ENCODE data around the gene CTSF. TPM values are rescaled to one million over a fixed set of nuclear protein-coding genes. Genes with fewer than 3 reads are reported as not detected.
"Not testable (repeated sequence)": the region's sequence is repeated elsewhere in the genome, so short reads cannot be mapped to it uniquely, and the experiment has no call there.

CTSF gene
- total RNA-seq, 2 experiments from 2014 or later, result 3.2 to 3.3 TPM

- ChIA-PET POLR2A (interaction anchor here (0.6 to 1.7 kb wide), 6 partner anchors 23 to 512 kb away, joined by 3 to 7 read pairs (median 5); partner anchors contain the start of genes RBM4 and RBM4B), CTCF (interaction anchor here (0.7 to 5.1 kb wide), 5 partner anchors 11 to 153 kb away, joined by 3 to 31 read pairs (median 4); partner anchors contain the start of gene RBM4B)
Measured at GRCh38 chr11:66592457-66593302, 24.3 kb upstream of the CTSF start, which contains the start of the genes CCDC87 and CCS. CCDC87 (minus strand) TSS chr11:66593063; CDS start chr11:66593015, 48 bp downstream. CCS (plus strand) TSS chr11:66593185; CDS start chr11:66593262, 77 bp downstream.

GRCh38 chr11:66591175-66591574 lies 22.8 kb upstream of the CTSF start:
- CTCF ChIA-PET, result interaction anchor here (1.0 to 5.1 kb wide), 2 partner anchors 12 to 87 kb away, joined by 4 to 31 read pairs; partner anchors contain the start of gene RBM4B

GRCh38 chr11:66589996-66590675 lies 21.7 kb upstream of the CTSF start:
- CTCF ChIA-PET, result interaction anchor here (1.0 to 5.1 kb wide), 2 partner anchors 11 to 88 kb away, joined by 4 to 31 read pairs; partner anchors contain the start of gene RBM4B

More at GRCh38 chr11:66591175-66591574, 22.8 kb upstream of the CTSF start:
- POLR2A ChIA-PET, result interaction anchor here (1.7 kb wide), 1 partner anchor 26 kb away, joined by 5 read pairs; no protein-coding TSS in a partner anchor

GRCh38 chr11:66589315-66589714 lies 20.9 kb upstream of the CTSF start:
- CTCF ChIA-PET, result not testable (repeated sequence)
- POLR2A ChIA-PET, result interaction anchor here (0.6 kb wide), 1 partner anchor 23 kb away, joined by 5 read pairs; no protein-coding TSS in a partner anchor

More at GRCh38 chr11:66589996-66590675, 21.7 kb upstream of the CTSF start:
- POLR2A ChIA-PET, result interaction anchor here (0.6 kb wide), 1 partner anchor 22 kb away, joined by 5 read pairs; no protein-coding TSS in a partner anchor

- ChIA-PET CTCF (interaction anchor here (1.2 kb wide), 1 partner anchor 93 kb away, joined by 4 read pairs; no protein-coding TSS in a partner anchor), POLR2A (no interaction called here)
Measured at GRCh38 chr11:66586136-66586535, 17.7 kb upstream of the CTSF start.

- POLR2A ChIA-PET, result not testable (repeated sequence)
- CTCF ChIA-PET, result interaction anchor here (1.2 kb wide), 1 partner anchor 93 kb away, joined by 4 read pairs; no protein-coding TSS in a partner anchor
Measured at GRCh38 chr11:66585447-66585846, 17.0 kb upstream of the CTSF start.

GRCh38 chr11:66582565-66583147 lies 14.2 kb upstream of the CTSF start:
- POLR2A ChIA-PET, CTCF ChIA-PET: not testable (repeated sequence)

GRCh38 chr11:66581261-66581660 lies 12.9 kb upstream of the CTSF start:
- ChIA-PET POLR2A (no interaction called here), CTCF (interaction anchor here (0.9 to 2.6 kb wide), 3 partner anchors 11 to 97 kb away, joined by 3 to 17 read pairs (median 9); partner anchors contain the start of genes CCDC87 and RBM4B)

GRCh38 chr11:66580803-66581202 lies 12.4 kb upstream of the CTSF start:
- CTCF ChIA-PET, result interaction anchor here (0.9 to 2.6 kb wide), 3 partner anchors 11 to 97 kb away, joined by 3 to 17 read pairs (median 9); partner anchors contain the start of genes CCDC87 and RBM4B
- POLR2A ChIA-PET, result no interaction called here

- POLR2A ChIA-PET, result interaction anchor here (0.7 kb wide), 1 partner anchor 227 kb away, joined by 3 read pairs; no protein-coding TSS in a partner anchor
- CTCF ChIA-PET, result interaction anchor here (0.7 to 2.6 kb wide), 8 partner anchors 9 to 113 kb away, joined by 3 to 22 read pairs (median 4); partner anchors contain the start of genes PELI3, RBM4 and RBM4B
Measured at GRCh38 chr11:66579017-66579606, 10.7 kb upstream of the CTSF start.

- CTCF ChIA-PET, result interaction anchor here (0.6 to 2.2 kb wide), 2 partner anchors 9 to 364 kb away, joined by 3 to 9 read pairs; no protein-coding TSS in a partner anchor
- POLR2A ChIA-PET, result no interaction called here
Measured at GRCh38 chr11:66570850-66571180, 2.4 kb upstream of the CTSF start.

GRCh38 chr11:66570079-66570849 lies 1.9 kb upstream of the CTSF start:
- ChIA-PET CTCF (interaction anchor here (0.7 to 2.4 kb wide), 3 partner anchors 10 to 161 kb away, joined by 3 to 10 read pairs (median 9); partner anchors contain the start of gene RBM4B), POLR2A (interaction anchor here (0.7 to 1.8 kb wide), 2 partner anchors 24 to 93 kb away, joined by 5 to 9 read pairs; partner anchors contain the start of genes ACTN3 and ZDHHC24)

- CTCF ChIA-PET, result interaction anchor here (0.5 to 2.4 kb wide), 4 partner anchors 11 to 905 kb away, joined by 3 to 10 read pairs (median 9); partner anchors contain the start of genes ACTN3, RBM4B and ZDHHC24
- POLR2A ChIA-PET, result interaction anchor here (0.5 to 1.8 kb wide), 2 partner anchors 23 to 112 kb away, joined by 4 to 5 read pairs; partner anchors contain the start of genes ACTN3 and ZDHHC24
Measured at GRCh38 chr11:66569076-66569475, 670 bp upstream of the CTSF start.

- ChIA-PET POLR2A (no interaction called here), CTCF (interaction anchor here (0.5 to 2.4 kb wide), 3 partner anchors 22 to 345 kb away, joined by 4 to 10 read pairs (median 9); partner anchors contain the start of genes ACTN3, RBM4B and ZDHHC24)
Measured at GRCh38 chr11:66567787-66568123, 651 bp downstream of the CTSF start.

GRCh38 chr11:66566221-66566620 lies 2.2 kb downstream of the CTSF start:
- POLR2A ChIA-PET, result no interaction called here
- CTCF ChIA-PET, result no interaction called here

- ChIA-PET CTCF (no interaction called here), POLR2A (no interaction called here)
Measured at GRCh38 chr11:66564984-66565383, 3.4 kb downstream of the CTSF start.

- ChIA-PET POLR2A (no interaction called here), CTCF (no interaction called here)
Measured at GRCh38 chr11:66564538-66564937, 3.9 kb downstream of the CTSF start.

GRCh38 chr11:66563832-66564231 lies 4.6 kb downstream of the CTSF start:
- ChIA-PET POLR2A (no interaction called here), CTCF (no interaction called here)
